Natural killer cell (primary cell): ENCODE measurements around the gene CEP89. TPM values are rescaled to one million over a fixed set of nuclear protein-coding genes. Genes with fewer than 3 reads are reported as not detected.

Experiments
- ATAC-seq, 3 donors: fragments of 150-1000 bp in 2 of 3; fragments of 200-7000 bp in 1 of 3; cut with Tn5 transposase; 1 replicate in 1 of 3; 2 replicates in 2 of 3; pipeline ENCODE4 v1.10.0; 2021; ENCODE audit warnings: mild to moderate bottlenecking in 2 of 3, moderate library complexity in 2 of 3
- DNase-seq, 2 donors: peaks; one replicate each; pipeline versions ENCODE4 v3.0.0 to v3.0.0-alpha.2; 2013 to 2021; ENCODE audit warnings: mixed read lengths in 1 of 2
- H3K27ac ChIP-seq: one replicate; pipeline ENCODE4 v1.5.1; 2013; ENCODE audit warnings: mild to moderate bottlenecking, low read length
- H3K27me3 ChIP-seq: one replicate; pipeline ENCODE4 v1.6.1; 2013; ENCODE audit warnings: low read length; ENCODE audit not compliant: control insufficient read depth, insufficient read depth
- H3K36me3 ChIP-seq: one replicate; pipeline ENCODE4 v1.6.1; 2013; ENCODE audit warnings: low read length; ENCODE audit not compliant: control insufficient read depth, insufficient read depth
- H3K4me1 ChIP-seq: one replicate; pipeline ENCODE4 v1.6.1; 2013; ENCODE audit warnings: low read length; ENCODE audit not compliant: control insufficient read depth, insufficient read depth
- H3K4me3 ChIP-seq: one replicate; pipeline ENCODE4 v1.5.1; 2013; ENCODE audit warnings: low read length
- H3K9me3 ChIP-seq: one replicate; pipeline ENCODE4 v1.6.1; 2013; ENCODE audit warnings: low read length; ENCODE audit not compliant: control insufficient read depth, insufficient read depth
- H3K27ac Mint-ChIP-seq, 2 donors: one replicate each; pipeline ENCODE4 v1.8.0; 2022; ENCODE audit warnings: mild to moderate bottlenecking in 2 of 2, mixed read lengths in 2 of 2, moderate library complexity in 1 of 2
- H3K27me3 Mint-ChIP-seq, 2 donors: one replicate each; pipeline ENCODE4 v1.8.0; 2022; ENCODE audit warnings: low read depth in 2 of 2, mixed read lengths in 2 of 2
- H3K36me3 Mint-ChIP-seq: one replicate; pipeline ENCODE4 v1.8.0; 2022; ENCODE audit warnings: mixed read lengths
- H3K4me1 Mint-ChIP-seq, 2 donors: one replicate each; pipeline ENCODE4 v1.8.0; 2022; ENCODE audit warnings: mixed read lengths in 2 of 2
- H3K4me3 Mint-ChIP-seq: one replicate; pipeline ENCODE4 v1.8.0; 2022; ENCODE audit warnings: mild to moderate bottlenecking, moderate library complexity, mixed read lengths
- H3K9me3 Mint-ChIP-seq, 2 donors: one replicate each; pipeline ENCODE4 v1.8.0; 2022; ENCODE audit warnings: mixed read lengths in 2 of 2
- WGBS: methylation state at CpG from one replicate; pipeline ENCODE4 v1.1.7; 2013; ENCODE audit warnings: missing lambda C conversion rate; ENCODE audit not compliant: insufficient coverage; 5-methylcytosine and 5-hydroxymethylcytosine counted together
- intact Hi-C: fragments of 100-400 bp; cut with micrococcal nuclease; formaldehyde crosslinking; loops from one replicate; pipeline ENCODE4 v1.14.2; 2022
- total RNA-seq, 4 donors: library from RNA; stranded (reverse); fragments of 120-200 nt in 1 of 4; gene quantifications; one replicate each; pipeline versions ENCODE4 v1.2.3 to v1.2.4, GENCODE V29; 2013 to 2022
- TF ChIP-seq, protein P1 (sequence below): fragments of 200-600 bp; IDR thresholded peaks from one replicate; pipeline ENCODE4 v1.8.0; 2022; ENCODE audit warnings: antibody characterized with exemption

The CEP89 gene
- total RNA-seq, 3 donors from 2014 or later (not counting 1 experiment from before 2014, with no cell fraction given), result 7.6 to 12.0 (median 10.3) TPM

DNA sequence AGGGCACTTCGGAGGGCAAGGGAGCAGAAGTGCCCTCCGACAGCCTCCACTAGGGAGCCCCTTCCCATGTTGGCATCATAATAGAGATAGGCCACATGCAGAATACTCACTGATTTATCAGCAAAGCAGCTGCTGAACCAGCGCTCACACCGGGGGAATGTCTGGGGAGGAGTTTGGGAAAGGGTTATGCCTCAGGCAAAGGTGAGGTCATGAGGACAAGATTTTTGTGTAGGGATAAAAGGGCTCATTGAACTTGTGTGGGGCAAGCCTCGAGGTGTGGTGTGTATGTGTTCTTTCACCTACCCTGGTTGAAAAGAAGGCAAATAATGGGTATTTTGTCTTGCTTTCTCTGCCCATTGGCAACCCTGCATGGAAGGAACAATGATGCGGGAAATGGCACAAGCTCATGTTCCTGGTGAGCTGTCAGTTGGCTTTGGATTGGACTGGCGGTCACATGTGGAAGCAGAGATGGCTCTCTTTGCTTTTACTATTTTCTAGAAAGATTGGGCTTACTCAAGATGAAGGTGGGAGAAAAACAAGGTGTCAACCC lies 63.0 kb downstream of the CEP89 start:
- WGBS, result 94% methylated on average over 7 of the region's 7 CpGs

GRCh38 chr19:32902448-32902847 lies 69.3 kb downstream of the CEP89 start:
- Mint-ChIP-seq H3K9me3 (peaks cover 0 to 8% of the 10 kb centered on the region in 2 donors), H3K4me1 (no peaks in the 10 kb centered on the region), H3K27ac (no peak overlapping the region), H3K36me3 (peaks cover 8% of the 10 kb centered on the region), H3K4me3 (no peak overlapping the region), H3K27me3 (no peaks in the 10 kb centered on the region)
- intact Hi-C loops, result no loop called here
- no peak for DNase-seq
- Histone ChIP-seq H3K9me3 (peaks cover 2% of the 10 kb centered on the region), H3K27ac (no peak overlapping the region), H3K4me1 (no peaks in the 10 kb centered on the region), H3K27me3 (no peaks in the 10 kb centered on the region), H3K4me3 (no peak overlapping the region), H3K36me3 (peaks cover 6% of the 10 kb centered on the region)
- TF ChIP-seq, protein P1, sequence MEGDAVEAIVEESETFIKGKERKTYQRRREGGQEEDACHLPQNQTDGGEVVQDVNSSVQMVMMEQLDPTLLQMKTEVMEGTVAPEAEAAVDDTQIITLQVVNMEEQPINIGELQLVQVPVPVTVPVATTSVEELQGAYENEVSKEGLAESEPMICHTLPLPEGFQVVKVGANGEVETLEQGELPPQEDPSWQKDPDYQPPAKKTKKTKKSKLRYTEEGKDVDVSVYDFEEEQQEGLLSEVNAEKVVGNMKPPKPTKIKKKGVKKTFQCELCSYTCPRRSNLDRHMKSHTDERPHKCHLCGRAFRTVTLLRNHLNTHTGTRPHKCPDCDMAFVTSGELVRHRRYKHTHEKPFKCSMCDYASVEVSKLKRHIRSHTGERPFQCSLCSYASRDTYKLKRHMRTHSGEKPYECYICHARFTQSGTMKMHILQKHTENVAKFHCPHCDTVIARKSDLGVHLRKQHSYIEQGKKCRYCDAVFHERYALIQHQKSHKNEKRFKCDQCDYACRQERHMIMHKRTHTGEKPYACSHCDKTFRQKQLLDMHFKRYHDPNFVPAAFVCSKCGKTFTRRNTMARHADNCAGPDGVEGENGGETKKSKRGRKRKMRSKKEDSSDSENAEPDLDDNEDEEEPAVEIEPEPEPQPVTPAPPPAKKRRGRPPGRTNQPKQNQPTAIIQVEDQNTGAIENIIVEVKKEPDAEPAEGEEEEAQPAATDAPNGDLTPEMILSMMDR, result no peak
- WGBS, result 98% methylated on average over 7 of the region's 7 CpGs
- no peak for ATAC-seq

More for the DNA sequence above, 63.0 kb downstream of the CEP89 start:
- Mint-ChIP-seq H3K9me3 (peaks cover 0 to 8% of the 10 kb centered on the region in 2 donors), H3K27ac (no peak overlapping the region), H3K4me1 (no peaks in the 10 kb centered on the region), H3K36me3 (peaks cover 8% of the 10 kb centered on the region), H3K27me3 (no peaks in the 10 kb centered on the region), H3K4me3 (no peak overlapping the region)
- Histone ChIP-seq H3K9me3 (peaks cover 2% of the 10 kb centered on the region), H3K27me3 (no peaks in the 10 kb centered on the region), H3K4me3 (no peak overlapping the region), H3K27ac (no peak overlapping the region), H3K36me3 (peaks cover 3% of the 10 kb centered on the region), H3K4me1 (no peaks in the 10 kb centered on the region)
- DNase-seq (no peak), ATAC-seq (no peak)
- intact Hi-C loops, result no loop called here
- TF ChIP-seq, protein P1, result no peak

DNA sequence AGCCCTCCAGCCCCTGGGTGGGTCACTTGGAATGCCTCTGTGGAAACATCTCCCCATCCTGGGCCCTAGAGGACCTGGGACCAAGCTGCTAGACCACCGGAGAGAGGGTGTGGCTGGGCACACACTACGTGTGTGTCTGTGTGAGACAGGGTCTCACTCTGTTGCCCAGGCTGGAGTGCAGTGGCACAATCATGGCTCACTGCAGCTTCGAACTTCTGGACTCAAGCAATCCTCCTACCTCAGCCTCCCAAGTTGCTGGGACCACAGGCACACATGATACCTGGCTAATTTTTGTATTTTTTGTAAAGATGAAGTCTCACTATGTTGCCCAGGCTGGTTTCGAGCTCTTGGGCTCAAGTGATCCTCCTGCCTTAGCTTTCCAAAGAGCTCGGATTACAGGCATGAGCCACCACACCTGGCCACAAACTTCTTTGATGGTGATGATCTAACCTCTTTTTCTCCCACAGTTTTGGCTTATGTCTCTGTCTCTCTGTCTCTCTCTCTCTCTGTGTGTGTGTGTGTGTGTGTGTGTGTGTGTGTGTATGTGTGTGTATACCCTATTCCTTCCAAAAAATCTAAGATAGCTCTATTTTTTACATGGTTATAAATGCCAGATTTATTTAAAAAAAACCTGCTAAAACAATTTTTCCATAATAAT lies 70.1 kb downstream of the CEP89 start:
- H3K4me1 Mint-ChIP-seq, result peaks cover 0 to 4% of the 10 kb centered on the region in 2 donors
- H3K36me3 ChIP-seq, result peaks cover 3% of the 10 kb centered on the region

More for the DNA sequence above, 70.1 kb downstream of the CEP89 start:
- Mint-ChIP-seq H3K9me3 (peaks cover 0 to 8% of the 10 kb centered on the region in 2 donors), H3K36me3 (peaks cover 8% of the 10 kb centered on the region), H3K4me3 (no peak overlapping the region), H3K27me3 (no peaks in the 10 kb centered on the region), H3K27ac (no peak overlapping the region)
- DNase-seq (no peak), ATAC-seq (no peak)
- intact Hi-C loops, result no loop called here
- peaks cover 2% of the 10 kb centered on the region for H3K9me3 ChIP-seq
- 96% methylated on average over 5 of the region's 5 CpGs for WGBS
- no peaks in the 10 kb centered on the region for H3K27me3 ChIP-seq
- no peak overlapping the region for H3K4me3 ChIP-seq
- TF ChIP-seq, protein P1, result no peak
- no peak overlapping the region for H3K27ac ChIP-seq
- H3K4me1 ChIP-seq, result no peaks in the 10 kb centered on the region
